Measurements from ENCODE around the gene PIGL. TPM values are rescaled to one million over a fixed set of nuclear protein-coding genes. Genes with fewer than 3 reads are reported as not detected.

PIGL gene
- total and polyA plus RNA-seq, 2 donors (not counting 3 experiments of a cell fraction or from before 2014, with no cell fraction given): 28.6 to 40.8 TPM

DNA sequence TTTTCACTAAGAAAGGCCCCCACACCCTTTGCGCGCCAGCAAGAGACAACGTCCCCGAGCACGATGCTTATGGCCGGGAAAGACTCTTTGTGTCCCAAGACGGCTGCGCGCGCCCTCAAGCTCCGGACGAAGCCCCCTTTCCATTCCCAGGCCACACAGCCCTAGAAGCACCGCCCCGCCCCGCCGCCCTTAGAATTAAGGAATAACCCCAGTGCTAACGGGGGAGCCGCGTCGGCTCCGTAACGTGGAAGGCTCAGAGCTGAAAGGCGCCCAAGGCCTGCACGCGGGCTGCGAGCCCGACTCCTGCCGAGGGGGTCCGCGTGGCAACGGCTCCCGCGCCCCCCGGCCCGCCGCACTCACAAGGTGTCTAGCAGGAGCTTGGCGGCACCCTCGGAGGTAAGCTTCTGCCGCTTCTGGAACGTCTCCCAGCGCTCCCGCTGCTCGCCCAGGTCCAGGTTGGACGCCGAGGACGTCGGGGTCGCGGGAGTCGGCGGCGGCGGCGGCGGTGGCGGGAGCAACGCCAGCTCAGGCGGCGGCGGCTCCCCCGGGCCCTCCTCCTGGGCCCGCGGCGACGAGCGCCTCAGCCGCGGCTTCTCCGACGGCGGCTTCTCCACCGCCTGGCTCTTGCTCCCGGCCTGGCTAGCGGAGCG, 135.8 kb downstream of the PIGL start:
- Histone ChIP-seq H3K9ac (replicated peaks; ENCODE audit: extremely low read depth, insufficient read depth, low read length) (peak overlapping the region; percentile 77), H3K4me2 (ENCODE audit: insufficient read depth, low read length) (peak overlapping the region; percentile 87), H3K27me3 (ENCODE audit: control insufficient read depth in 2 of 2, insufficient read depth in 2 of 2, low read length in 2 of 2) (no peaks in the 10 kb centered on the region), H3K79me2 (ENCODE audit: control insufficient read depth, insufficient read depth, low read length) (peaks cover 5% of the 10 kb centered on the region), H2AFZ (ENCODE audit: low read depth, low read length) (peak overlapping the region; percentile 77), H3K9me3 (replicated peaks; ENCODE audit: control insufficient read depth, insufficient read depth, low read length) (no peaks in the 10 kb centered on the region), H3K9me1 (replicated peaks; ENCODE audit: control insufficient read depth, extremely low read depth, insufficient read depth, low read length) (no peaks in the 10 kb centered on the region), H3K36me3 (ENCODE audit: control insufficient read depth in 2 of 2, extremely low read depth in 1 of 2, insufficient read depth in 2 of 2, low read length in 2 of 2) (peaks cover 0 to 6% of the 10 kb centered on the region in 2 experiments), H3K4me1 (ENCODE audit: control insufficient read depth, extremely low read depth, insufficient read depth, low read length) (peaks cover 10% of the 10 kb centered on the region), H3K27ac (ENCODE audit: insufficient read depth, low read depth, low read length) (peak overlapping the region; percentile 2), H3K4me3 (replicated peaks in 1 of 3; ENCODE audit: insufficient read depth in 1 of 3, low read depth in 1 of 3, low read length in 3 of 3) (peak overlapping the region; percentile 48 to 60 (median 49)), H4K20me1 (replicated peaks; ENCODE audit: control insufficient read depth, extremely low read depth, insufficient read depth, low read length) (no peaks in the 10 kb centered on the region)
- DNase-seq (ENCODE audit: low read depth, low spot score) (peak; percentile 54), FAIRE-seq (no peak)
- intact Hi-C loops (cut with micrococcal nuclease): loop anchor here (1.0 to 2.0 kb wide), 2 partner anchors 65 to 138 kb away; partner anchors contain the start of gene NCOR1
- ChIA-PET CTCF (interaction anchor here (0.6 to 5.1 kb wide), 31 partner anchors 10 to 271 kb away, joined by 3 to 73 read pairs (median 4); partner anchors contain the start of genes NCOR1, PIGL, TRPV2 and UBB), POLR2A (interaction anchor here (1.5 kb wide), 2 partner anchors 28 to 86 kb away, joined by 4 to 15 read pairs; partner anchors contain the start of gene UBB)
- dilution Hi-C loops (cut with MboI; ENCODE audit: extremely low pct_ligation_motif_present, low sequenced_read_pairs): no loop called here
- BruUV-seq (replicated peaks): TSS peak; percentile 43
- TF ChIP-seq POLR2AphosphoS5 (IDR thresholded peaks at IDR 0.05; ENCODE audit: insufficient read depth, low read depth, low read length) (no peak), GATA2 (IDR thresholded peaks at IDR 0.05; ENCODE audit: insufficient read depth, insufficient read length, low read depth, low read length) (no peak), FOS (IDR thresholded peaks at IDR 0.05; ENCODE audit: borderline replicate concordance, insufficient read depth, low read length) (no peak), MYC (IDR thresholded peaks at IDR 0.05; ENCODE audit: low read depth, low read length) (no peak), POLR2A (IDR thresholded peaks at IDR 0.05; ENCODE audit: low read depth, low read length) (no peak), JUN (IDR thresholded peaks at IDR 0.05; ENCODE audit: borderline replicate concordance, insufficient read depth, insufficient read length, low read depth) (no peak), EZH2 (IDR thresholded peaks at IDR 0.05; ENCODE audit: borderline replicate concordance, low read depth, low read length, severe bottlenecking) (no peak)
- TF ChIP-seq, protein P1, sequence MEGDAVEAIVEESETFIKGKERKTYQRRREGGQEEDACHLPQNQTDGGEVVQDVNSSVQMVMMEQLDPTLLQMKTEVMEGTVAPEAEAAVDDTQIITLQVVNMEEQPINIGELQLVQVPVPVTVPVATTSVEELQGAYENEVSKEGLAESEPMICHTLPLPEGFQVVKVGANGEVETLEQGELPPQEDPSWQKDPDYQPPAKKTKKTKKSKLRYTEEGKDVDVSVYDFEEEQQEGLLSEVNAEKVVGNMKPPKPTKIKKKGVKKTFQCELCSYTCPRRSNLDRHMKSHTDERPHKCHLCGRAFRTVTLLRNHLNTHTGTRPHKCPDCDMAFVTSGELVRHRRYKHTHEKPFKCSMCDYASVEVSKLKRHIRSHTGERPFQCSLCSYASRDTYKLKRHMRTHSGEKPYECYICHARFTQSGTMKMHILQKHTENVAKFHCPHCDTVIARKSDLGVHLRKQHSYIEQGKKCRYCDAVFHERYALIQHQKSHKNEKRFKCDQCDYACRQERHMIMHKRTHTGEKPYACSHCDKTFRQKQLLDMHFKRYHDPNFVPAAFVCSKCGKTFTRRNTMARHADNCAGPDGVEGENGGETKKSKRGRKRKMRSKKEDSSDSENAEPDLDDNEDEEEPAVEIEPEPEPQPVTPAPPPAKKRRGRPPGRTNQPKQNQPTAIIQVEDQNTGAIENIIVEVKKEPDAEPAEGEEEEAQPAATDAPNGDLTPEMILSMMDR (IDR thresholded peaks at IDR 0.05; ENCODE audit: extremely low read depth in 1 of 2, insufficient read depth in 1 of 2, low read depth in 1 of 2, low read length in 2 of 2): no peak
- TF ChIP-seq, protein P2, sequence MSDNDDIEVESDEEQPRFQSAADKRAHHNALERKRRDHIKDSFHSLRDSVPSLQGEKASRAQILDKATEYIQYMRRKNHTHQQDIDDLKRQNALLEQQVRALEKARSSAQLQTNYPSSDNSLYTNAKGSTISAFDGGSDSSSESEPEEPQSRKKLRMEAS (IDR thresholded peaks at IDR 0.05; ENCODE audit: insufficient read depth, insufficient read length): no peak

Data from endothelial cell of umbilical vein (primary cell).